Mesenchymal stem cell (in vitro differentiated cells and primary cell): ENCODE data around the gene DOC2B.

ENCODE experiments used
- DNase-seq: peaks from one replicate; pipeline ENCODE4 v3.0.0-alpha.2; 2013
- H2AFZ ChIP-seq: one replicate; pipeline ENCODE4 v1.6.1; 2013; ENCODE audit warnings: low read depth, mild to moderate bottlenecking, control low read depth, inconsistent platforms, low read length, moderate library complexity
- H2AK5ac ChIP-seq: 2 replicates; pipeline ENCODE4 v1.6.1; 2013; ENCODE audit warnings: low read length, moderate library complexity, mild to moderate bottlenecking, inconsistent platforms; ENCODE audit not compliant: severe bottlenecking
- H2BK120ac ChIP-seq: one replicate; pipeline ENCODE4 v1.6.1; 2013; ENCODE audit warnings: low read depth, mild to moderate bottlenecking, inconsistent platforms, low read length, moderate library complexity
- H2BK12ac ChIP-seq, 2 experiments: one replicate each; pipeline ENCODE4 v1.6.1; 2013; ENCODE audit warnings: inconsistent platforms in 2 of 2, low read length in 2 of 2, mild to moderate bottlenecking in 2 of 2, moderate library complexity in 2 of 2, control low read depth in 1 of 2
- H2BK15ac ChIP-seq: one replicate; pipeline ENCODE4 v1.6.1; 2013; ENCODE audit warnings: mild to moderate bottlenecking, low read depth, inconsistent platforms; ENCODE audit not compliant: poor library complexity, severe bottlenecking
- H2BK5ac ChIP-seq: 2 replicates; pipeline ENCODE4 v1.6.1; 2013; ENCODE audit warnings: low read depth, mild to moderate bottlenecking, low read length, control low read depth, inconsistent platforms; ENCODE audit not compliant: poor library complexity, severe bottlenecking
- H3K14ac ChIP-seq, 2 experiments: one replicate each; pipeline ENCODE4 v1.6.1; 2013; ENCODE audit warnings: inconsistent platforms in 2 of 2, low read length in 2 of 2, control low read depth in 1 of 2, mild to moderate bottlenecking in 1 of 2, moderate library complexity in 1 of 2
- H3K18ac ChIP-seq, 2 experiments: one replicate each; pipeline ENCODE4 v1.6.1; 2013; ENCODE audit warnings: inconsistent platforms in 2 of 2, low read length in 2 of 2, control low read depth in 1 of 2, low read depth in 1 of 2, mild to moderate bottlenecking in 1 of 2
- H3K23ac ChIP-seq, 2 experiments: one replicate each; pipeline ENCODE4 v1.6.1; 2013; ENCODE audit warnings: inconsistent platforms in 2 of 2, low read length in 2 of 2, mild to moderate bottlenecking in 2 of 2, moderate library complexity in 2 of 2, control low read depth in 1 of 2
- H3K27ac ChIP-seq: 2 replicates; pipeline ENCODE4 v1.5.1; 2013; ENCODE audit warnings: mild to moderate bottlenecking, moderate library complexity, low read length, control low read depth, inconsistent platforms; ENCODE audit not compliant: poor library complexity, severe bottlenecking
- H3K27me3 ChIP-seq, 2 experiments: 2 replicates each; pipeline versions ENCODE4 v1.6.1 to v1.7.0; 2013; ENCODE audit warnings: low read length in 2 of 2, mild to moderate bottlenecking in 2 of 2, moderate library complexity in 2 of 2, control low read depth in 1 of 2, inconsistent platforms in 1 of 2; ENCODE audit not compliant: control insufficient read depth in 1 of 2, insufficient read depth in 1 of 2
- H3K36me3 ChIP-seq, 2 experiments: 2 replicates each; pipeline versions ENCODE4 v1.6.1 to v1.7.0; 2013; ENCODE audit warnings: low read length in 2 of 2, control low read depth in 1 of 2, inconsistent platforms in 1 of 2, low read depth in 1 of 2, mild to moderate bottlenecking in 1 of 2; ENCODE audit not compliant: insufficient read depth in 2 of 2, control insufficient read depth in 1 of 2
- H3K4ac ChIP-seq, 2 experiments: one replicate each; pipeline ENCODE4 v1.6.1; 2013; ENCODE audit warnings: inconsistent platforms in 2 of 2, low read length in 2 of 2, mild to moderate bottlenecking in 2 of 2, moderate library complexity in 2 of 2, control low read depth in 1 of 2, low read depth in 1 of 2
- H3K4me1 ChIP-seq: 2 replicates; pipeline ENCODE4 v1.6.1; 2013; ENCODE audit warnings: low read depth, low read length, control low read depth; ENCODE audit not compliant: control insufficient read depth, insufficient read depth
- H3K4me2 ChIP-seq: 2 replicates; pipeline ENCODE4 v1.6.1; 2013; ENCODE audit warnings: low read length, mild to moderate bottlenecking, inconsistent platforms; ENCODE audit not compliant: poor library complexity, severe bottlenecking
- H3K4me3 ChIP-seq, 2 experiments: 2 replicates each; pipeline versions ENCODE4 v1.5.1 to v1.7.0; 2013; ENCODE audit warnings: low read length in 2 of 2, mild to moderate bottlenecking in 2 of 2, control low read depth in 1 of 2, low read depth in 1 of 2; ENCODE audit not compliant: insufficient read depth in 1 of 2
- H3K79me1 ChIP-seq: replicated peaks from 2 replicates; pipeline ENCODE4 v1.6.1; 2013; ENCODE audit warnings: mild to moderate bottlenecking, control low read depth, low read length, inconsistent platforms; ENCODE audit not compliant: poor library complexity, severe bottlenecking
- H3K9ac ChIP-seq: 2 replicates; pipeline ENCODE4 v1.7.0; 2013; ENCODE audit warnings: mild to moderate bottlenecking, low read length, moderate library complexity
- H3K9me3 ChIP-seq: 2 replicates; pipeline ENCODE4 v1.7.0; 2013; ENCODE audit warnings: mild to moderate bottlenecking, low read length; ENCODE audit not compliant: control insufficient read depth
- H4K8ac ChIP-seq: one replicate; pipeline ENCODE4 v1.6.1; 2013; ENCODE audit warnings: inconsistent platforms, mild to moderate bottlenecking, low read length, moderate library complexity
- H4K91ac ChIP-seq: one replicate; pipeline ENCODE4 v1.6.1; 2013; ENCODE audit warnings: mild to moderate bottlenecking, low read length, inconsistent platforms
- WGBS: methylation state at CpG from one replicate; pipeline ENCODE4 v1.1.7; 2013; ENCODE audit warnings: mixed read lengths; 5-methylcytosine and 5-hydroxymethylcytosine counted together

Gene DOC2B

DNA sequence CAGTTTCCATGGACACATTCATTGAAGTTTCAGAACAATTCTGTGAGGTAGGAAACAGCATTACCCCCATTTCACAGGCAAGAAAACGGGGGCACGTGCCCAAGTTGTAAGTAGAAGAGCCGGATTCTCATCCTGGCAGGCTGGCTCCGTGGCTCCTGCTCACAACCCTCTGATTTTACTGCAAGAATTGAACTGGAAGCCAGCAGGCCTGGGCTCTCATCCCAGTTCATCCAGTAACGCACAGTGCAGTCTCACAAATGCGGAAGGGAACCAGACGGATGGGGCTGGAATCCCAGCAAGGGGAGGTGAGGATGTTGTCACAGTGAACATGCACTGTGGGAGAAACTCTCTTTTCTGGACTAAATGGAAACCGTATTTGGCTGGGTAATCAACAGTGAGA, 40.7 kb upstream of the DOC2B start:
- no peak overlapping the region for H2BK120ac ChIP-seq
- no peak overlapping the region for H2BK5ac ChIP-seq
- no peak overlapping the region for H3K27ac ChIP-seq
- H3K4me1 ChIP-seq = peaks cover 2% of the 10 kb centered on the region
- DNase-seq = no peak
- no peak overlapping the region for H3K4me2 ChIP-seq
- H2AK5ac ChIP-seq = no peak overlapping the region
- peaks cover 0 to 7% of the 10 kb centered on the region in 2 experiments for H3K27me3 ChIP-seq
- H3K79me1 ChIP-seq = peaks cover 4% of the 10 kb centered on the region
- no peak overlapping the region for H3K4me3 ChIP-seq
- no peak overlapping the region for H3K18ac ChIP-seq
- no peak overlapping the region for H3K4ac ChIP-seq
- H3K23ac ChIP-seq = no peak overlapping the region
- no peak overlapping the region for H2AFZ ChIP-seq
- no peak overlapping the region for H2BK15ac ChIP-seq
- H3K36me3 ChIP-seq = no peaks in the 10 kb centered on the region
- H3K9ac ChIP-seq = no peak overlapping the region
- no peak overlapping the region for H4K8ac ChIP-seq
- H4K91ac ChIP-seq = no peak overlapping the region
- H3K9me3 ChIP-seq = no peaks in the 10 kb centered on the region
- no peak overlapping the region for H2BK12ac ChIP-seq
- H3K14ac ChIP-seq = no peak overlapping the region
- 96% methylated on average over 8 of the region's 8 CpGs for WGBS

DNA sequence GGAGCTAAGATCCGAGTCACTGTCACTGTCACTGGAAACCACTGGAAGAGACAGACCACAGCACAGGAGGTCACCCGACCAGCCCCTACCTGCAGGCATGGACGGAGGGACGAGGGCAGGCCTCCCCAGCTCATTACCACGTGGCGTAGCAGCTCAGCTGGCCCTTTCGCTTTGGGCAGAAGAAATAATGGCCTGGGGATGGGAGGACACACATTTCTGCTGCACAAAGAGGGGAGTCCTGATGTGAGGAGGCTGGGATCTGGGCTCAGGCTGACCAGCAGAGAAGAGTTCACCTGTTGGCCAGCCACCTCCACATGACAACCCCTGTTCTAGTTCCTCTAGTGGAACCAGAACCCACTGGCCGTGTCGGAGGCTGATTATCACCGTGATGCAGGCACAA, 38.2 kb upstream of the DOC2B start:
- Histone ChIP-seq H3K9ac (no peak overlapping the region), H2AK5ac (no peak overlapping the region), H4K8ac (no peak overlapping the region), H3K36me3 (no peaks in the 10 kb centered on the region), H2BK15ac (no peak overlapping the region), H2BK12ac (no peak overlapping the region), H3K4me2 (no peak overlapping the region), H3K79me1 (peaks cover 4% of the 10 kb centered on the region), H2AFZ (no peak overlapping the region), H3K4me1 (peaks cover 11% of the 10 kb centered on the region), H3K27ac (no peak overlapping the region), H3K27me3 (no peaks in the 10 kb centered on the region), H3K9me3 (no peaks in the 10 kb centered on the region), H4K91ac (no peak overlapping the region), H3K4me3 (no peak overlapping the region), H3K14ac (no peak overlapping the region), H3K4ac (no peak overlapping the region), H3K18ac (no peak overlapping the region), H2BK120ac (no peak overlapping the region), H3K23ac (no peak overlapping the region), H2BK5ac (no peak overlapping the region)
- 92% methylated on average over 10 of the region's 10 CpGs for WGBS
- no peak for DNase-seq

DNA sequence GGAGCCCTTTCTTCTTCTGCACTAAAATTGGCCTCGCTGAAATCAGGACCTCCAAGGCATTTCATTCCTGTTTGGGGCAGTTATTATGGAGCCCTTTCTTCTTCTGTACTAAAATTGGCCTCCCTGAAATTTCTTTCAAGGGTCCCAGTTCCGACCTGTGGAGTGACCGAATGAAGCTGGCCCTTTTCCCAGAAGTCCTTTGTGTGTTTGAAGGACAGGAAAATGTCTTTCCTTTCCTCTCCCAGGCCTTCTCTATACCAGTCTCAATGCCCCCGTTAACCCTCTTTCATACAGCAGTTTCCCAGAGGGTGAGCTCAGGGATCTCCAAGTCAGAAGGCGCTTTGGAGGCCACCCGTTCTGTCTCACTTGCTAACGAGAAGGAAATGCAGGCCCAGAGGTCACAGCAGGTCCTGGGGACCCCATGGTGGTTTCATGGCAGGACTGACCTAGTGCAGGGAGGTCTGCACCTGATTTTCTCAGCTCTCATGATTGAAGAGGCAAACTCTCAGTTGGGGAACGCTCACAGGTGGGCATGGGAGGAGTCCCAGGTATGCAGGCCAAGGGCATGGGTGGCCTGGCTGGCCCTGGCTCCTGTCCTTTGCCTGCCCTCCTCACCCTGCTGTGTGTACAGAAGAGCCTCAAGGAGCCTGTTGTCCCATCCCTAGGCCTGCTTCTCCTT, 37.1 kb upstream of the DOC2B start:
- Histone ChIP-seq H2AFZ (no peak overlapping the region), H3K9me3 (no peaks in the 10 kb centered on the region), H2BK120ac (no peak overlapping the region), H3K4me2 (no peak overlapping the region), H2BK12ac (no peak overlapping the region), H4K91ac (no peak overlapping the region), H3K36me3 (peaks cover 0 to 5% of the 10 kb centered on the region in 2 experiments), H2AK5ac (no peak overlapping the region), H3K79me1 (peaks cover 4% of the 10 kb centered on the region), H3K14ac (no peak overlapping the region), H3K9ac (no peak overlapping the region), H3K23ac (no peak overlapping the region), H3K4ac (no peak overlapping the region), H3K4me1 (peaks cover 11% of the 10 kb centered on the region), H3K18ac (no peak overlapping the region), H2BK15ac (no peak overlapping the region), H4K8ac (no peak overlapping the region), H3K27me3 (no peaks in the 10 kb centered on the region), H3K4me3 (no peak overlapping the region), H3K27ac (no peak overlapping the region), H2BK5ac (no peak overlapping the region)
- DNase-seq = no peak
- 86% methylated on average over 8 of the region's 8 CpGs for WGBS

DNA sequence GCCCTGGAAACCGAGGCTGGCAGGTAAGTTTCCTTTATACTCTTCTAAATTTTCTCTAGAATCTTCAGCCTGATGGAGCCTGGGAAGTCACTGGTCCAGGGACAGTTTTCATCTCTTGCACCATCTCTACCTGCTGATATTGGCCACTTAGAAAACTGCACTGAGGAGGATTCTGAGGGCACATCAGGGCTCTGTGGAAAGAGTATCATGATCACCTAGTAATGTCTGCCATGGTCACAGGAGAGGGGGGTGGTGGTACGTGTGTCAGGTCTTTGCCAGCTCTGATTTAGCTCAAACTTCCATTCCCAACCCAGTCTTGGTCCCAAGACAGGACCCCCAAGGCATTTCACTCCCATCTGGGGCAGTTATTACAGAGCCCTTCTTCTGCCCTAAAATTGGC, 35.2 kb upstream of the DOC2B start:
- Histone ChIP-seq H2BK120ac (no peak overlapping the region), H3K9me3 (no peaks in the 10 kb centered on the region), H3K18ac (peak overlapping the region in 1 of 2 experiments; percentile 14), H3K36me3 (peaks cover 0 to 17% of the 10 kb centered on the region in 2 experiments), H3K79me1 (peaks cover 4% of the 10 kb centered on the region), H3K4me2 (no peak overlapping the region), H3K27ac (no peak overlapping the region), H3K4me1 (peaks cover 11% of the 10 kb centered on the region), H3K23ac (no peak overlapping the region), H2BK12ac (no peak overlapping the region), H3K14ac (no peak overlapping the region), H3K27me3 (peaks cover 0 to 3% of the 10 kb centered on the region in 2 experiments), H4K91ac (no peak overlapping the region), H4K8ac (peak overlapping the region; percentile 95), H2AFZ (no peak overlapping the region), H3K9ac (no peak overlapping the region), H2BK5ac (no peak overlapping the region), H2BK15ac (no peak overlapping the region), H2AK5ac (no peak overlapping the region), H3K4me3 (no peak overlapping the region), H3K4ac (no peak overlapping the region)
- no peak for DNase-seq
- WGBS = 100% methylated on average over 1 of the region's 2 CpGs
